MM.1S (cell line): ENCODE results near the gene MMP25.

Experiments used
- DNase-seq: peaks from one replicate; pipeline ENCODE4 v3.0.0-alpha.2; 2015
- H2AFZ ChIP-seq: fragments of 300-600 bp; sonication (generic); 2 replicates; pipeline ENCODE4 v1.6.0; 2016; ENCODE audit warnings: antibody characterized with exemption, low read length
- H3F3A ChIP-seq: fragments of 300-600 bp; sonication (generic); 2 replicates; pipeline ENCODE4 v1.6.1; 2016; ENCODE audit warnings: mild to moderate bottlenecking, antibody characterized with exemption, low read length, moderate library complexity, mixed read lengths; ENCODE audit not compliant: insufficient read depth
- H3K27ac ChIP-seq: fragments of 300-600 bp; sonication (generic); 2 replicates; pipeline ENCODE4 v1.5.1; 2016; ENCODE audit warnings: mild to moderate bottlenecking, low read length
- H3K27me3 ChIP-seq: fragments of 300-600 bp; sonication (generic); replicated peaks from 2 replicates; pipeline ENCODE4 v1.6.0; 2016; ENCODE audit warnings: low read length; ENCODE audit not compliant: insufficient read depth
- H3K36me3 ChIP-seq: fragments of 300-600 bp; sonication (generic); replicated peaks from 2 replicates; pipeline ENCODE4 v1.6.1; 2016; ENCODE audit warnings: mild to moderate bottlenecking, low read length, mixed read lengths; ENCODE audit not compliant: insufficient read depth
- H3K4me1 ChIP-seq: fragments of 300-600 bp; sonication (generic); 2 replicates; pipeline ENCODE4 v1.6.1; 2016; ENCODE audit warnings: low read length, mixed read lengths
- H3K4me2 ChIP-seq: fragments of 300-600 bp; sonication (generic); 2 replicates; pipeline ENCODE4 v1.6.0; 2016; ENCODE audit warnings: low read depth, low read length
- H3K4me3 ChIP-seq: fragments of 300-600 bp; sonication (generic); 2 replicates; pipeline ENCODE4 v1.5.1; 2016; ENCODE audit warnings: low read length, mixed read lengths
- H3K79me2 ChIP-seq: fragments of 300-600 bp; sonication (generic); 2 replicates; pipeline ENCODE4 v1.6.1; 2016; ENCODE audit warnings: mixed run types, low read length, mixed read lengths
- H3K9ac ChIP-seq: fragments of 300-600 bp; sonication (generic); 2 replicates; pipeline ENCODE4 v1.6.1; 2016; ENCODE audit warnings: low read length, mixed read lengths
- H3K9me2 ChIP-seq: fragments of 300-600 bp; sonication (generic); replicated peaks from 2 replicates; pipeline ENCODE4 v1.6.1; 2016; ENCODE audit warnings: mild to moderate bottlenecking, low read length, mixed read lengths; ENCODE audit not compliant: insufficient read depth
- H3K9me3 ChIP-seq: fragments of 300-600 bp; sonication (generic); replicated peaks from 2 replicates; pipeline ENCODE4 v1.6.1; 2016; ENCODE audit warnings: mild to moderate bottlenecking, low read length, mixed read lengths; ENCODE audit not compliant: insufficient read depth
- H4K20me1 ChIP-seq: fragments of 300-600 bp; sonication (generic); 2 replicates; pipeline ENCODE4 v1.6.1; 2016; ENCODE audit warnings: mild to moderate bottlenecking, low read length, moderate library complexity, mixed read lengths; ENCODE audit not compliant: insufficient read depth
- CTCF ChIP-seq: fragments of 300-600 bp; sonication (generic); IDR thresholded peaks from 2 replicates; pipeline ENCODE4 v1.5.1; 2016; ENCODE audit warnings: antibody characterized with exemption, low read length, mixed read lengths
- EZH2 ChIP-seq: fragments of 300-600 bp; sonication (generic); optimal IDR thresholded peaks from 2 replicates; pipeline ENCODE3; 2017; ENCODE audit warnings: low read depth, mild to moderate bottlenecking, antibody characterized with exemption, low read length, mixed read lengths
- EZH2phosphoT487 ChIP-seq: fragments of 300-600 bp; sonication (generic); IDR thresholded peaks from 2 replicates; pipeline ENCODE4 v1.6.1; 2018; ENCODE audit warnings: antibody characterized with exemption, low read length

MMP25 gene

GRCh38 chr16:3026609-3027488 is 19.5 kb upstream of the MMP25 start:
- Histone ChIP-seq H3K9me2 (no peaks in the 10 kb centered on the region), H3K4me3 (no peak overlapping the region), H3F3A (0 out of 2 replicates have a peak, but pooled peaks cover 14% of the 10 kb centered on the region), H3K27ac (no peak overlapping the region), H4K20me1 (no peaks in the 10 kb centered on the region), H3K36me3 (no peaks in the 10 kb centered on the region), H3K27me3 (peaks cover 39% of the 10 kb centered on the region), H3K4me2 (no peak overlapping the region), H3K4me1 (peaks cover 4% of the 10 kb centered on the region), H3K9ac (no peak overlapping the region), H3K79me2 (no peaks in the 10 kb centered on the region), H2AFZ (no peak overlapping the region), H3K9me3 (no peaks in the 10 kb centered on the region)
- TF ChIP-seq EZH2 (no peak), EZH2phosphoT487 (no peak), CTCF (no peak)
- no peak for DNase-seq

GRCh38 chr16:3027489-3027795 is 18.9 kb upstream of the MMP25 start:
- no peak for TF ChIP-seq CTCF
- TF ChIP-seq EZH2, result no peak
- TF ChIP-seq EZH2phosphoT487, result no peak
- Histone ChIP-seq H3K27ac (no peak overlapping the region), H3K4me1 (peaks cover 4% of the 10 kb centered on the region), H3K9me3 (no peaks in the 10 kb centered on the region), H3K36me3 (no peaks in the 10 kb centered on the region), H3F3A (0 out of 2 replicates have a peak, but pooled peaks cover 13% of the 10 kb centered on the region), H3K27me3 (peaks cover 45% of the 10 kb centered on the region), H3K4me2 (no peak overlapping the region), H3K79me2 (no peaks in the 10 kb centered on the region), H3K9ac (no peak overlapping the region), H3K4me3 (no peak overlapping the region), H3K9me2 (no peaks in the 10 kb centered on the region), H4K20me1 (no peaks in the 10 kb centered on the region), H2AFZ (no peak overlapping the region)
- DNase-seq, result no peak

GRCh38 chr16:3027983-3028715 is 18.2 kb upstream of the MMP25 start:
- H3K4me2 ChIP-seq, result peak overlapping the region; percentile 50
- no peaks in the 10 kb centered on the region for H3K36me3 ChIP-seq
- 0 out of 2 replicates have a peak, but pooled peaks cover 6% of the 10 kb centered on the region for H3F3A ChIP-seq
- H3K27ac ChIP-seq, result no peak overlapping the region
- H3K9me2 ChIP-seq, result no peaks in the 10 kb centered on the region
- no peak overlapping the region for H3K9ac ChIP-seq
- no peak overlapping the region for H3K4me3 ChIP-seq
- DNase-seq, result peak; percentile 90
- H4K20me1 ChIP-seq, result no peaks in the 10 kb centered on the region
- no peaks in the 10 kb centered on the region for H3K79me2 ChIP-seq
- H2AFZ ChIP-seq, result no peak overlapping the region
- peaks cover 52% of the 10 kb centered on the region for H3K27me3 ChIP-seq
- peaks cover 4% of the 10 kb centered on the region for H3K4me1 ChIP-seq
- no peak for TF ChIP-seq EZH2phosphoT487
- TF ChIP-seq EZH2, result no peak
- peak; percentile 79 for TF ChIP-seq CTCF
- H3K9me3 ChIP-seq, result no peaks in the 10 kb centered on the region
